ENCODE results near the gene LSG1.

DNA sequence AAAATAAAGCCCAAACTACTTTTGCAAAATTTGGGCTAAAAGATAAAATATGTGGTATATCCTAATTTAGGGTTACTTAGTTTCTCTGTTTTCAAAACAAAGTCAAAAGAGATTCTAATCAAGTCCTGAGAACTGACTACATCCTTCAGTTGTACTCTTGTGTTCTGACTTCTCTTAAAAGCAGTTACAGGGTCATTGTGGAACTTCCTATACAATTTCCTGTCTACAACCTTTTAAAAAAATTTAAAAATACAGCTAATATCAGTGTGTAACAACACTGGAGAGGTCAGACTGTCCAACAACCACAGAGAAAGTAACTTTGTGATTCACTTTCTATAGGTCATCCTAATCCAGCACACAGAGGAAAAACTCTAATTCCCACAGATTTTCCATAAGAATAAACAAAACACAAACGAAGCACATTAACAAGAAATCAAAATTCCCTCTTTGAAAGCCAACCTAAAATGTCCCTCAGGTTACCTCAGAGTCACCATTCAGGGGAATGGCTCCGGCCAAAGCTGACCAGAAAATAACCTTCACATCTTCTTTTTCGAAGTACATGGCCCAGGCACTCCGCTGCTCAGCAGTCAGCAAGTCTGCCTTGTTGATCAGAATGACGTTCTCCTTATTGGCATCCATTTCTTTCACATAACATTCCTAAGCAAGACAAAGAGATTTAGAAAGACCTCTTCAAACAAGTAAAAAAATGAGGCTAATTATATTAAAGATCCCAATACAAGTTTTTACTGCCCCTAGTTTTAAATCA is 13.3 kb downstream of the LSG1 start:
- TF ChIP-seq MAX (IDR thresholded peaks at IDR 0.05) = no peak
- no peak for TF ChIP-seq TAF1 (IDR thresholded peaks at IDR 0.05; ENCODE audit: low read depth)
- no peak for TF ChIP-seq NFIC (IDR thresholded peaks at IDR 0.05)
- TF ChIP-seq TEAD4 (IDR thresholded peaks at IDR 0.05) = no peak
- no peak for TF ChIP-seq EGR1 (IDR thresholded peaks at IDR 0.05)
- TF ChIP-seq EP300 (IDR thresholded peaks at IDR 0.05; ENCODE audit: borderline replicate concordance) = no peak

Measured in Ishikawa (cell line).